Sigmoid colon (tissue), 7 donors: ENCODE measurements around the gene GBA2. TPM values are rescaled to one million over a fixed set of nuclear protein-coding genes. Genes with fewer than 3 reads are reported as not detected.

Experiments used
- DNase-seq: peaks from one replicate; pipeline ENCODE4 v3.0.0-alpha.2; 2019
- H3K27ac ChIP-seq, 4 donors: fragments of 200-600 bp; sonication (generic); one replicate each; pipeline ENCODE4 v1.5.1; 2016 to 2019; ENCODE audit warnings: mild to moderate bottlenecking in 1 of 4
- H3K27me3 ChIP-seq, 3 donors: fragments of 200-600 bp; sonication (generic); one replicate each; pipeline ENCODE4 v1.5.1; 2019; ENCODE audit warnings: mild to moderate bottlenecking in 1 of 3
- H3K36me3 ChIP-seq, 4 donors: fragments of 200-600 bp; sonication (generic); one replicate each; pipeline ENCODE4 v1.5.1; 2016 to 2019
- H3K4me1 ChIP-seq, 4 donors: fragments of 200-600 bp; sonication (generic); one replicate each; pipeline ENCODE4 v1.5.1; 2017 to 2019
- H3K4me3 ChIP-seq, 4 donors: fragments of 200-600 bp; sonication (generic); one replicate each; pipeline ENCODE4 v1.5.1; 2017 to 2019; ENCODE audit warnings: mild to moderate bottlenecking in 2 of 4, moderate library complexity in 1 of 4
- H3K9me3 ChIP-seq, 4 donors: fragments of 200-600 bp in 3 of 4; sonication (generic) in 3 of 4; one replicate each; pipeline versions ENCODE4 v1.5.1 to v1.6.1; 2013 to 2019
- CTCF ChIP-seq, 4 experiments: fragments of 450-650 bp in 3 of 4; fragments of 200-600 bp in 1 of 4; IDR thresholded peaks; one replicate each; pipeline ENCODE4 v1.5.1; 2016 to 2019; ENCODE audit warnings: antibody characterized with exemption in 4 of 4, mild to moderate bottlenecking in 3 of 4, moderate library complexity in 2 of 4
- EP300 ChIP-seq, 4 donors: sonication (generic); formaldehyde crosslinking; IDR thresholded peaks; one replicate each; pipeline ENCODE4 v1.6.1; 2017; ENCODE audit warnings: antibody characterized with exemption in 4 of 4
- POLR2A ChIP-seq, 2 donors: fragments of 450-650 bp; IDR thresholded peaks; one replicate each; pipeline ENCODE4 v1.6.1; 2016; ENCODE audit warnings: antibody characterized with exemption in 2 of 2, mild to moderate bottlenecking in 2 of 2, moderate library complexity in 2 of 2
- POLR2AphosphoS5 ChIP-seq, 4 donors: sonication (generic); formaldehyde crosslinking; IDR thresholded peaks; one replicate each; pipeline ENCODE4 v1.6.1; 2017; ENCODE audit warnings: antibody characterized with exemption in 4 of 4
- WGBS, 2 donors: extraction: QIAGEN DNeasy Blood & Tissue Kit; methylation state at CpG; one replicate each; pipeline ENCODE4 v1.1.7; 2013; 5-methylcytosine and 5-hydroxymethylcytosine counted together
- intact Hi-C: fragments of 100-400 bp; cut with DNase I; formaldehyde crosslinking; loops from one replicate; pipeline ENCODE4 v1.15.1; 2023
- polyA plus RNA-seq, 3 donors: library from polyadenylated mRNA; stranded (reverse); fragments of 200-250 nt; gene quantifications; one replicate each; pipeline ENCODE4 v1.2.3, GENCODE V29; 2013
- total RNA-seq, 4 donors: library from RNA; depleted of rRNA; stranded (reverse); fragments of >200 nt; gene quantifications; one replicate each; pipeline ENCODE4 v1.1.0, GENCODE V29; 2016
- donor health status: healthy with polysubstance abuse.
- donor health status: Bipolar disorder and iron deficiency.
- donor health status: healthy.

GBA2 gene
- total and polyA plus RNA-seq, 7 donors, result 34.8 to 91.7 (median 58.5) TPM

- intact Hi-C loops, result no loop called here
- Histone ChIP-seq H3K27ac (peak overlapping the region; percentile 90 to 97 (median 92)), H3K9me3 (no peaks in the 10 kb centered on the region), H3K27me3 (no peaks in the 10 kb centered on the region), H3K4me1 (peaks cover 0 to 46% (median 44%) of the 10 kb centered on the region in 4 donors), H3K36me3 (peaks cover 13 to 47% (median 34%) of the 10 kb centered on the region in 4 donors), H3K4me3 (peak overlapping the region in 2 of 4 donors; percentile 87 to 88)
- DNase-seq, result no peak
- TF ChIP-seq EP300 (IDR thresholded peaks at IDR 0.05) (no peak), POLR2A (IDR thresholded peaks at IDR 0.05) (no peak), POLR2AphosphoS5 (IDR thresholded peaks at IDR 0.05) (no peak), CTCF (IDR thresholded peaks at IDR 0.05) (no peak)
- 55 to 62% methylated on average over 4 of the region's 4 CpGs for WGBS, 2 donors
Observed at GRCh38 chr9:35750256-35750531, 1.2 kb upstream of the GBA2 start.

DNA sequence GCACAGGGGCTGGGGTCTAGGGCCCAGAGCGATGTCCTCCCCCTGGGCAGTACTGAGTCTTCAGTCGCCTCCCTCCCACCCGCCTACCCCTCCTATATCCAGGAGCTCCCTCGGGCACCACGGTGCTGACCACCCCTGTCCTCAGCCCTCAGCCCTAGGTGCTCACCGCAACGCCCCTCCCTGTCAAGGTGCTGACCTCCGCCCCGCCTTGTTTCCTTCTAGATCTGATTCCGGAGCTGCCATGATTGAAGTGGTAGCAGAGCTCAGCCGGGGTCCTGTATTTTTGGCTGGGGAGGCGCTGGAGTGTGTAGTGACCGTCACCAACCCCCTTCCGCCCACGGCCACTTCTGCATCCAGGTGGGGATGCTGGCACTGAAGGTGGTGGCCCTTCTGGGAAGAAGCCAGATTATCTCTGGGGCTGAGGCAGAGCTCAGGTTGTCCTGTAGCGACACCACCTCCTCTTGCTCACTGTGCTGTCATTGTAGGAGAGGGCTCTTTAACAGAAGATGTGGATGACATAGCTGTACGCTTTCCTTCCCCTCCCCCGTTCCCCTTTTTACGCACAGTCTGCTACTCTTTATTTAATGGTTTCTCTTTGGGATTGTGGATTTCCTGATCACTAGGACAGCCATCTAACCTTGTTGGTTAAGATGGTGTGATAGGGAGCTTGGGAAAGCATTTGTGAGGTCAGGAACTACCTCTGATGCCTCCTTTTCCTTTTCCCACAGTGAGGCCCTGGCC is 657 bp upstream of the GBA2 start:
- H3K4me1 ChIP-seq, result peaks cover 0 to 51% (median 49%) of the 10 kb centered on the region in 4 donors
- peak overlapping the region; percentile 90 to 97 (median 92) for H3K27ac ChIP-seq
- peak overlapping the region; percentile 87 to 97 (median 89) for H3K4me3 ChIP-seq
- peaks cover 13 to 50% (median 35%) of the 10 kb centered on the region in 4 donors for H3K36me3 ChIP-seq
- no peaks in the 10 kb centered on the region for H3K9me3 ChIP-seq
- no peak for DNase-seq
- no peaks in the 10 kb centered on the region for H3K27me3 ChIP-seq
- WGBS, 2 donors, result 1 to 3% methylated on average over 19 of the region's 19 CpGs
- TF ChIP-seq EP300 (IDR thresholded peaks at IDR 0.05) (no peak), POLR2AphosphoS5 (IDR thresholded peaks at IDR 0.05) (no peak), CTCF (IDR thresholded peaks at IDR 0.05) (no peak), POLR2A (IDR thresholded peaks at IDR 0.05) (no peak)
- intact Hi-C loops, result loop anchor here (5.0 to 10.0 kb wide), 4 partner anchors 63 to 1085 kb away; partner anchors contain the start of genes CCL27 and SPAG8

DNA sequence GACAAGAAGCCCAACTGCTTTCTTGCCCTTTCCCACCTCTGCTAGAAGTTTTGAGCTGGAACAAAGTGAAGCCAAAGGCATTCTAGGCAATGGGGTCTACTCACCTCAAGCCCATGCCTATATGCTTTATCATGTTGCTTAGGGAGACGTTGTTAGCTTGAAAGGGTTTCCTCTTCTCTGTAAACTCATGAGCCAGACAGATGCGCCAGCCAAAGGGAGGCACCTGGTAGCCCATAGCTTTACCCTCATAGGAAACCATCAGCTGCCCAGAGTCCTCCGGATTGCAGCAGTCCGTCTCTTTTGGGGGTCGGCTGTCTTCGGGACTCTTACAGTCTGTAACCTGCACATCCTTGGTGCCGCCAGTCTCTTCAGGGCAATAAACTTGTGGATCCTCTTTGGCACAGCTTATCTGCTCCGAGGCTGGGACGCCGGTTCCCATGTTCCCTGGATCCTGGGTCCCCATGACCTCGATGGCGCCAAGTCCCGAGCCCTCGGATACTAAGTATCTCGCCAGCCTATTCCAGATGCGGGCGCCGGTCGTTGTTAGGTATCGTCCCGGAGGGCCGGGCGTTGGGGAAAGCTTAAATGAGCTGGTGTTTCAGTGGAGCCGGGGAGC is 678 bp downstream of the GBA2 start:
- peak overlapping the region; percentile 87 to 97 (median 89) for H3K4me3 ChIP-seq
- TF ChIP-seq POLR2A (IDR thresholded peaks at IDR 0.05) (peak in 1 of 2 donors; percentile 14), POLR2AphosphoS5 (IDR thresholded peaks at IDR 0.05) (no peak)
- peaks cover 17 to 50% (median 41%) of the 10 kb centered on the region in 4 donors for H3K36me3 ChIP-seq
- 0 to 1% methylated on average over 24 of the region's 24 CpGs for WGBS, 2 donors
- peak overlapping the region; percentile 90 to 97 (median 92) for H3K27ac ChIP-seq
- intact Hi-C loops, result loop anchor here (5.0 to 10.0 kb wide), 4 partner anchors 64 to 1084 kb away; partner anchors contain the start of genes CCL27 and SPAG8
- H3K9me3 ChIP-seq, result no peaks in the 10 kb centered on the region
- no peaks in the 10 kb centered on the region for H3K27me3 ChIP-seq
- no peak for DNase-seq
- peaks cover 0 to 65% (median 60%) of the 10 kb centered on the region in 4 donors for H3K4me1 ChIP-seq

- Histone ChIP-seq H3K4me3 (peak overlapping the region; percentile 87 to 97 (median 89)), H3K36me3 (peaks cover 13 to 50% (median 39%) of the 10 kb centered on the region in 4 donors), H3K27me3 (no peaks in the 10 kb centered on the region), H3K9me3 (no peaks in the 10 kb centered on the region), H3K4me1 (peaks cover 0 to 71% (median 64%) of the 10 kb centered on the region in 4 donors), H3K27ac (peak overlapping the region; percentile 90 to 97 (median 92))
- intact Hi-C loops, result loop anchor here (5.0 to 10.0 kb wide), 4 partner anchors 66 to 1082 kb away; partner anchors contain the start of genes CCL27 and SPAG8
- TF ChIP-seq EP300 (IDR thresholded peaks at IDR 0.05) (no peak), POLR2A (IDR thresholded peaks at IDR 0.05) (no peak), POLR2AphosphoS5 (IDR thresholded peaks at IDR 0.05) (no peak), CTCF (IDR thresholded peaks at IDR 0.05) (no peak)
- no peak for DNase-seq
- WGBS, 2 donors, result 10 to 61% methylated on average over 3 of the region's 3 CpGs
Observed at GRCh38 chr9:35746583-35746982, 2.4 kb downstream of the GBA2 start.

- Histone ChIP-seq H3K36me3 (peaks cover 15 to 50% (median 39%) of the 10 kb centered on the region in 4 donors), H3K27me3 (no peaks in the 10 kb centered on the region), H3K27ac (peak overlapping the region; percentile 90 to 97 (median 92)), H3K9me3 (no peaks in the 10 kb centered on the region), H3K4me1 (peaks cover 0 to 68% (median 61%) of the 10 kb centered on the region in 4 donors), H3K4me3 (peak overlapping the region in 2 of 4 donors; percentile 87 to 88)
- TF ChIP-seq POLR2A (IDR thresholded peaks at IDR 0.05) (no peak), CTCF (IDR thresholded peaks at IDR 0.05) (no peak), EP300 (IDR thresholded peaks at IDR 0.05) (no peak)
- 23 to 83% methylated on average over 1 of the region's 1 CpG for WGBS, 2 donors
- no peak for DNase-seq
- intact Hi-C loops, result loop anchor here (5.0 to 10.0 kb wide), 4 partner anchors 67 to 1081 kb away; partner anchors contain the start of genes CCL27 and SPAG8
Observed at GRCh38 chr9:35745569-35745968, 3.5 kb downstream of the GBA2 start.
